Measurements from ENCODE around the gene IFIT2. TPM values are rescaled to one million over a fixed set of nuclear protein-coding genes. Genes with fewer than 3 reads are reported as not detected.

Gene IFIT2
- total RNA-seq, 4 donors from 2014 or later, result 0.41 to 2.1 (median 0.78) TPM

GRCh38 chr10:89357975-89358374 is 56.1 kb downstream of the IFIT2 start:
- in situ Hi-C loops (cut with MboI; ENCODE audit: low sequenced_read_pairs in 4 of 4) (no loop called here), intact Hi-C loops (cut with DNase I; ENCODE audit: low total_unique reads) (no loop called here)
- Histone ChIP-seq H3K27ac (no peak overlapping the region), H3K4me3 (no peak overlapping the region), H3K36me3 (no peaks in the 10 kb centered on the region), H3K27me3 (no peaks in the 10 kb centered on the region), H3K9me3 (no peaks in the 10 kb centered on the region), H3K4me1 (no peaks in the 10 kb centered on the region)
- DNase-seq (no peak), ATAC-seq (no peak)
- no peak for TF ChIP-seq POLR2A (IDR thresholded peaks at IDR 0.05)
- no peak for TF ChIP-seq CTCF (IDR thresholded peaks at IDR 0.05 in 4 of 5, conservative IDR thresholded peaks at IDR 0.05 in 1 of 5)

Other genes with a start within 250 kb of the IFIT2 start
- gene CH25H, start 94.7 kb upstream of the IFIT2 start, total RNA-seq, result 1 to 10 TPM in 1 of 4 donors, under 1 TPM in 1, not detected in 2; 0.85 to 1.1 TPM
- 10 to 100 TPM in 2 of 4 donors, 1 to 10 TPM in 2; 7.7 to 11.4 (median 9.3) TPM for gene LIPA, start 50.3 kb upstream of the IFIT2 start, total RNA-seq
- 1 to 10 TPM; 2.2 to 8.9 (median 3.7) TPM for gene IFIT3, start 26.0 kb downstream of the IFIT2 start, total RNA-seq
- gene IFIT1B, start 76.0 kb downstream of the IFIT2 start, total RNA-seq, result not detected
- 1 to 10 TPM; 1.8 to 8.9 (median 3.0) TPM for gene IFIT1, start 90.6 kb downstream of the IFIT2 start, total RNA-seq
- 1 to 10 TPM; 2.4 to 5.5 (median 3.3) TPM for gene IFIT5, start 112.5 kb downstream of the IFIT2 start, total RNA-seq
- gene SLC16A12, start 233.5 kb downstream of the IFIT2 start, total RNA-seq, result 1 to 10 TPM in 3 of 4 donors, under 1 TPM in 1; 0.97 to 3.1 (median 1.4) TPM

Data from gastrocnemius medialis (tissue), 4 donors.